ENCODE measurements around the gene CCDC78.
"Not testable (repeated sequence)": the region's sequence is repeated elsewhere in the genome, so short reads cannot be mapped to it uniquely, and the experiment has no call there.

Gene CCDC78

GRCh38 chr16:761625-762513, 35.6 kb upstream of the CCDC78 start:
- DNase-seq (ENCODE audit: low read depth in 4 of 4, low spot score in 1 of 4), result no peak

- DNase-seq (ENCODE audit: low read depth in 4 of 4, low spot score in 1 of 4), result no peak
These were observed 34.5 kb upstream of the CCDC78 start, which contains the start of gene MSLN for GRCh38 chr16:760545-761343. Gene MSLN (plus strand): TSS chr16:760734. CDS start chr16:762681, 1,947 bp downstream.

GRCh38 chr16:760065-760464, 33.8 kb upstream of the CCDC78 start:
- DNase-seq (ENCODE audit: low read depth in 4 of 4, low spot score in 1 of 4), result no peak

- no peak for DNase-seq (ENCODE audit: low read depth in 4 of 4, low spot score in 1 of 4)
These were observed 33.1 kb upstream of the CCDC78 start for GRCh38 chr16:759110-759910.

GRCh38 chr16:756428-756827, 30.2 kb upstream of the CCDC78 start:
- DNase-seq (ENCODE audit: low read depth in 4 of 4, low spot score in 1 of 4), result no peak

GRCh38 chr16:754656-755055, 28.4 kb upstream of the CCDC78 start:
- DNase-seq (ENCODE audit: low read depth in 4 of 4, low spot score in 1 of 4), result no peak

GRCh38 chr16:754121-754607, 27.9 kb upstream of the CCDC78 start:
- DNase-seq (ENCODE audit: low read depth in 4 of 4, low spot score in 1 of 4), result not testable (repeated sequence)

- no peak for DNase-seq (ENCODE audit: low read depth in 4 of 4, low spot score in 1 of 4)
These were observed 25.7 kb upstream of the CCDC78 start for GRCh38 chr16:752007-752312.

GRCh38 chr16:751152-752006, 25.1 kb upstream of the CCDC78 start:
- no peak for DNase-seq (ENCODE audit: low read depth in 4 of 4, low spot score in 1 of 4)

- no peak for DNase-seq (ENCODE audit: low read depth in 4 of 4, low spot score in 1 of 4)
These were observed 24.2 kb upstream of the CCDC78 start for GRCh38 chr16:750485-750884.

GRCh38 chr16:749010-749409, 22.8 kb upstream of the CCDC78 start:
- DNase-seq (ENCODE audit: low read depth in 4 of 4, low spot score in 1 of 4), result no peak

- DNase-seq (ENCODE audit: low read depth in 4 of 4, low spot score in 1 of 4), result no peak
These were observed 21.9 kb upstream of the CCDC78 start for GRCh38 chr16:747978-748746.

GRCh38 chr16:746637-747036, 20.4 kb upstream of the CCDC78 start:
- DNase-seq (ENCODE audit: low read depth in 4 of 4, low spot score in 1 of 4), result no peak

- no peak for DNase-seq (ENCODE audit: low read depth in 4 of 4, low spot score in 1 of 4)
These were observed 19.5 kb upstream of the CCDC78 start for GRCh38 chr16:745739-746138.

GRCh38 chr16:743794-744500, 17.7 kb upstream of the CCDC78 start:
- no peak for DNase-seq (ENCODE audit: low read depth in 4 of 4, low spot score in 1 of 4)

GRCh38 chr16:742894-743293, 16.7 kb upstream of the CCDC78 start:
- DNase-seq (ENCODE audit: low read depth in 4 of 4, low spot score in 1 of 4), result not testable (repeated sequence)

GRCh38 chr16:741986-742629, 15.9 kb upstream of the CCDC78 start:
- no peak for DNase-seq (ENCODE audit: low read depth in 4 of 4, low spot score in 1 of 4)

- peak; percentile 85 to 92 (median 88) for DNase-seq (ENCODE audit: low read depth in 4 of 4, low spot score in 1 of 4)
These were observed 14.7 kb upstream of the CCDC78 start, which contains the start of gene CIAO3 for GRCh38 chr16:740764-741505. Gene CIAO3 (minus strand): TSS chr16:740997. CDS start chr16:740985, 12 bp downstream.

All from stimulated activated CD4-positive, alpha-beta T cell treated with anti-CD3 and anti-CD28 coated beads, Interleukin-1b, Interleukin-23, amount 100 ng/mL, for 24 hours (primary cell).